22Rv1 (cell line): ENCODE measurements around the gene SLC36A4.

Experiments used
- CTCF ChIP-seq: fragments of 450-650 bp; IDR thresholded peaks from 2 replicates; pipeline ENCODE4 v1.5.1; 2017; ENCODE audit warnings: mild to moderate bottlenecking
- ZFX ChIP-seq: fragments of 450-650 bp; IDR thresholded peaks from 2 replicates; pipeline ENCODE4 v1.6.1; 2017; ENCODE audit warnings: antibody characterized with exemption, borderline replicate concordance

- no peak for TF ChIP-seq CTCF
- TF ChIP-seq ZFX: no peak
Observed at GRCh38 chr11:93221539-93221938, 23.7 kb upstream of the SLC36A4 start.
